Measurements from ENCODE around the gene GEMIN5. TPM values are rescaled to one million over a fixed set of nuclear protein-coding genes. Genes with fewer than 3 reads are reported as not detected.
"Not testable (repeated sequence)": the region's sequence is repeated elsewhere in the genome, so short reads cannot be mapped to it uniquely, and the experiment has no call there.

Gene GEMIN5
- total and polyA plus RNA-seq, 11 donors: 4.1 to 19.3 (median 15.2) TPM

GRCh38 chr5:154917757-154918156 lies 20.3 kb downstream of the GEMIN5 start:
- ATAC-seq (no peak), DNase-seq (no peak)
- Histone ChIP-seq H3K27me3 (no peaks in the 10 kb centered on the region), H3K9me3 (no peaks in the 10 kb centered on the region), H3K4me3 (no peak overlapping the region), H3K4me1 (no peaks in the 10 kb centered on the region), H3K27ac (no peak overlapping the region), H3K36me3 (peaks cover 0 to 99% (median 90%) of the 10 kb centered on the region in 9 donors)
- TF ChIP-seq POLR2A (IDR thresholded peaks at IDR 0.05): no peak
- TF ChIP-seq, protein P1, sequence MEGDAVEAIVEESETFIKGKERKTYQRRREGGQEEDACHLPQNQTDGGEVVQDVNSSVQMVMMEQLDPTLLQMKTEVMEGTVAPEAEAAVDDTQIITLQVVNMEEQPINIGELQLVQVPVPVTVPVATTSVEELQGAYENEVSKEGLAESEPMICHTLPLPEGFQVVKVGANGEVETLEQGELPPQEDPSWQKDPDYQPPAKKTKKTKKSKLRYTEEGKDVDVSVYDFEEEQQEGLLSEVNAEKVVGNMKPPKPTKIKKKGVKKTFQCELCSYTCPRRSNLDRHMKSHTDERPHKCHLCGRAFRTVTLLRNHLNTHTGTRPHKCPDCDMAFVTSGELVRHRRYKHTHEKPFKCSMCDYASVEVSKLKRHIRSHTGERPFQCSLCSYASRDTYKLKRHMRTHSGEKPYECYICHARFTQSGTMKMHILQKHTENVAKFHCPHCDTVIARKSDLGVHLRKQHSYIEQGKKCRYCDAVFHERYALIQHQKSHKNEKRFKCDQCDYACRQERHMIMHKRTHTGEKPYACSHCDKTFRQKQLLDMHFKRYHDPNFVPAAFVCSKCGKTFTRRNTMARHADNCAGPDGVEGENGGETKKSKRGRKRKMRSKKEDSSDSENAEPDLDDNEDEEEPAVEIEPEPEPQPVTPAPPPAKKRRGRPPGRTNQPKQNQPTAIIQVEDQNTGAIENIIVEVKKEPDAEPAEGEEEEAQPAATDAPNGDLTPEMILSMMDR (IDR thresholded peaks at IDR 0.05): no peak
- WGBS, 4 donors: 84 to 86% (median 85%) methylated on average over 4 of the region's 4 CpGs
- intact Hi-C loops (cut with DNase I): no loop called here

DNA sequence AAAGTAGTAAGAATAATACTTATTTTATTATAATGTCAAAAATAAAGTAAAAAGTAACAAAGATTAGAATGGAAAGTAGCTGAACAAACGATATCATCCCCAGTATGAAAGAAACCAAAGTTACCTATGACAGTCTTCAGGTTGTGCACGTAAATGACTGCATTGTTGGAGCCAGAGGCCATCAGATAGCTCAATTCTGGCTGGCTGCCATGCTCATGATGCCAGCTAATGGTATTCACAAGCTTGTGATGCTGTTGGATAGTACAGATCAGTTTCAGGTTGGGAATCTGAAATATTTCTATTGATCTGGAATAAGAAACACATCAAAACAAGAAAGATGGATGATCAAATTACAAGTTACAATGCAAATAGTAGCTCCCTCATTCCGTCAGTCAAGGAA lies 21.1 kb downstream of the GEMIN5 start:
- no peak for ATAC-seq
- Histone ChIP-seq H3K27me3 (no peaks in the 10 kb centered on the region), H3K36me3 (peaks cover 0 to 100% (median 90%) of the 10 kb centered on the region in 9 donors), H3K27ac (no peak overlapping the region), H3K9me3 (no peaks in the 10 kb centered on the region), H3K4me1 (no peaks in the 10 kb centered on the region), H3K4me3 (no peak overlapping the region)
- DNase-seq: no peak
- TF ChIP-seq, protein P1 (IDR thresholded peaks at IDR 0.05): no peak
- no peak for TF ChIP-seq POLR2A (IDR thresholded peaks at IDR 0.05)
- 74 to 83% (median 78%) methylated on average over 3 of the region's 3 CpGs for WGBS, 4 donors
- intact Hi-C loops (cut with DNase I): no loop called here

DNA sequence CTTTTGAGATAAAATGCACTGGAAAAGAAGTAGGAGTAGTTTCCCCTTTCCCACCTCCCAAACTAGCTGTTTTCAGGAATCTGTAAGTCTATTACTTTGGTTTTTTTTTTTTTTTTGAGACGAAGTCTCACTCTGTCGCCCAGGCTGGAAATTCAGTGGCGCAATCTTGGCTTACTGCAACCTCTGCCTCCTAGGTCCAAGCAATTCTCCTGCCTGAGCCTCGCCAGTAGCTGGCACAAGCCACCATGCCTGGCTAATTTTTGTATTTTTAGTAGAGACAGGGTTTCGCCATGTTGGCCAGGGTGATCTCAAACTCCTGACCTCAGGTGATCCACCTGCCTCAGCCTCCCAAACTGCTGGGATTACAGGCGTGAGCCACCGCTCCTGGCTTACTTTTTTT lies 32.4 kb downstream of the GEMIN5 start:
- ATAC-seq; H3K4me1 ChIP-seq; H3K9me3 ChIP-seq; intact Hi-C loops (cut with DNase I); H3K27me3 ChIP-seq; H3K4me3 ChIP-seq; DNase-seq; H3K27ac ChIP-seq: not testable (repeated sequence)
- WGBS, 4 donors: 90 to 94% (median 92%) methylated on average over 7 of the region's 7 CpGs
- peaks cover 0 to 100% (median 97%) of the 10 kb centered on the region in 9 donors for H3K36me3 ChIP-seq

GRCh38 chr5:154901913-154902312 lies 36.1 kb downstream of the GEMIN5 start:
- no peaks in the 10 kb centered on the region for H3K4me1 ChIP-seq
- ATAC-seq: no peak
- no peak for DNase-seq
- H3K4me3 ChIP-seq: no peak overlapping the region
- H3K36me3 ChIP-seq: peaks cover 0 to 100% (median 98%) of the 10 kb centered on the region in 9 donors
- H3K9me3 ChIP-seq: no peaks in the 10 kb centered on the region
- no peaks in the 10 kb centered on the region for H3K27me3 ChIP-seq
- intact Hi-C loops (cut with DNase I): no loop called here
- H3K27ac ChIP-seq: no peak overlapping the region
- 93 to 95% (median 94%) methylated on average over 6 of the region's 6 CpGs for WGBS, 4 donors
- TF ChIP-seq, protein P1 (IDR thresholded peaks at IDR 0.05): no peak
- no peak for TF ChIP-seq POLR2A (IDR thresholded peaks at IDR 0.05)

- intact Hi-C loops (cut with DNase I): no loop called here
- Histone ChIP-seq H3K4me1 (no peaks in the 10 kb centered on the region), H3K36me3 (peaks cover 0 to 100% (median 98%) of the 10 kb centered on the region in 9 donors), H3K27me3 (no peaks in the 10 kb centered on the region), H3K9me3 (no peaks in the 10 kb centered on the region), H3K27ac (no peak overlapping the region), H3K4me3 (no peak overlapping the region)
- TF ChIP-seq POLR2A (IDR thresholded peaks at IDR 0.05): no peak
- TF ChIP-seq, protein P1 (IDR thresholded peaks at IDR 0.05): no peak
- WGBS, 4 donors: 86 to 97% (median 91%) methylated on average over 2 of the region's 2 CpGs
- DNase-seq (no peak), ATAC-seq (no peak)
These were observed 36.7 kb downstream of the GEMIN5 start for GRCh38 chr5:154901276-154901675.
